SH-SY5Y (cell line): ENCODE results near the gene CLCN7.

ENCODE experiments used
- GATA2 ChIP-seq: IDR thresholded peaks from 2 replicates; pipeline ENCODE4 v1.6.1; 2011; ENCODE audit warnings: mild to moderate bottlenecking, low read depth, low read length
- GATA3 ChIP-seq: IDR thresholded peaks from 2 replicates; pipeline ENCODE4 v1.6.1; 2011; ENCODE audit warnings: low read depth, mild to moderate bottlenecking, low read length, moderate library complexity

Gene CLCN7

GRCh38 chr16:1439058-1439698 is 35.6 kb downstream of the CLCN7 start:
- TF ChIP-seq GATA3 (no peak), GATA2 (no peak)

DNA sequence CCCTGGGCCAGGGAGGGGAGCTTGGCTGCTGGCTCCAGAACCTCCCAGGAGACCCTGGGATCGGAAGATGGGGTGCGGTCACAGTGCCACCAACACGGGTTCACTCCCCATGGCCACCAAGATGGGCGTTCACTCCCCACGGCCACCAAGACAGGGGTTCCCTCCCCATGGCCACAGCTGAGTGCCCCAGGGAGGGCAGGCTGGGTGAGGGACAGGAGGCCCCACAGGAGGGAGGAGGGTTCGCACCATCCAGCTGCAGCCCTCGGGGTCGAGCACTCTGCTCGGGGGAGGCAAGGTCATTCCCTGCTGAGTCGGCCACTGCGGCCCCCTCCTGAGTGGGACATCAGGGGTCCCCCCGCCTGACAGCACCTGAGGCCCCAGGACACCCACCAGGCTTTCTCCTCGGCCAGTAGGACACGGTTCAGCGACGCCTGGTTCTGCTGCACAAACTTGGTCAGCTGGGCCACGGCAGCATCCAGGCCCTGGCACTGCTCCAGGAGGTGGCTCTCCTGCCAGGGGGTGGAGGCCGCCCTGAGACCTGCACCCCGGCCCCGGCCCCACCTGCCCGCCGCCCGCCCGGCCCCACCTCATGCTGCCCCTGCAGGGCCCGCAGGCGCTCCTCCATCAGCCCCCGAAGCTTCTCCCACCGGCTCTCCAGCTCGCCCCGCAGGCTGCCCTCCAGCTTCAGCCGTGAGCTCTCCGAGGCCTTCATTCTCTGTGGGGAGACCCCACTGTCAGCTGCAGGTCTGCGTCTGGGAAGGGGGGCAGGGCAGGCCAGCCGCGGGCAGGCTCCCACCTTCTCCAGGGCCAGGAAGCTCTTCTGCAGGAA is 36.4 kb downstream of the CLCN7 start:
- TF ChIP-seq GATA2 (no peak), GATA3 (no peak)

DNA sequence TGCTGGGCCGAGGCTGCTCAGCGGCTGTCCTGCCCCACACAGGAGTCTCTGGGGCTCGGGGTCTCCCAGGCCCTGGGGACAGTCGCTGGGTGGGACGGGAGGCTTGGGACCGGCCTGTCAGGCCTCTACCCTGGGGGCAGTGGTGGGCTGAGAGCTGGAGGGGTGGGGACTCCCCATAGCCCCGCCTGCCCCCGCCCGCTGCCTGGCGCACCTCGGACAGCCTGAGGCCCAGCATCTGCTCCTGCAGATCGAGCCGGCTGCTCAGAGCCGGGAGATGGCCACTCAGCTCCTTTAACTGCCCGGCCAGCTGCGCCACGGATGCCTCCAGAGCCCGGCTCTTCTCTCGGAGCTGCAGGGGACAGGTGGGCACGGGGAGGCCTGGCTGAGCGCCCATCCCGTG is 37.2 kb downstream of the CLCN7 start:
- TF ChIP-seq GATA2: no peak
- TF ChIP-seq GATA3: no peak

DNA sequence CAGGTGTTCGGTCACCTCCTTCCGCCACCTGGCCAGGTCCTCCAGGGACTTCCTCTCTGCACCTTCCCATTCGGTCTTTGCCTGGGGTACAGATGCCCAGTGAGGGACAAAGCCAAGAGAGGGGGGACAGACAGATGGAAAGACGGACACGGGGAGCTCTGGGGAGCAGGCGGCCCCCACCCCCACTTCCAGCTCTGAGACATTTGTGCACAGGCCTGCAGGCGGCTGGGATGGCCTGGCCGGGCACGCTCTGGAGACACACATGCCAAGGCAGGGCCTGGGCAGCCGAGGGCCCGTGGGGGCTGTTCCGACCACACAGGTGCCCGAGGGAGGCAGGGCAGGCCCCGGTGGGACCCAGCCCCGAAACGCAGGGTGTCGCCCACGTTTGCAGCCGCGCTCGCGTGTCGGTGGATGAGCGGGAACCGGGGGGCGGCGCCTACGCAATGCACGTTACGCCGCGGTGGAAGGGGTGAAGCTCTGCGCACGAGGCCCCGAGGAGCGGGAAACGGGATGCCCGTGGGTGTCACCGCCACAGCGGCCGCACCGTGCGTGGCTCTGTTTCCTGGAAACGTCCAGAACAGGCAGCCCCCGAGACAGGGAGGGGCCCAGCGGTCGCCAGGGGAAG is 38.0 kb downstream of the CLCN7 start:
- no peak for TF ChIP-seq GATA2
- no peak for TF ChIP-seq GATA3

GRCh38 chr16:1435921-1436697 is 38.7 kb downstream of the CLCN7 start:
- TF ChIP-seq GATA3 (no peak), GATA2 (no peak)

- TF ChIP-seq GATA2: no peak
- no peak for TF ChIP-seq GATA3
Observed at GRCh38 chr16:1434644-1435592, 39.9 kb downstream of the CLCN7 start.

GRCh38 chr16:1433756-1434155 is 41.1 kb downstream of the CLCN7 start:
- TF ChIP-seq GATA3: no peak
- TF ChIP-seq GATA2: no peak

GRCh38 chr16:1433263-1433560 is 41.6 kb downstream of the CLCN7 start:
- TF ChIP-seq GATA3: no peak
- no peak for TF ChIP-seq GATA2

DNA sequence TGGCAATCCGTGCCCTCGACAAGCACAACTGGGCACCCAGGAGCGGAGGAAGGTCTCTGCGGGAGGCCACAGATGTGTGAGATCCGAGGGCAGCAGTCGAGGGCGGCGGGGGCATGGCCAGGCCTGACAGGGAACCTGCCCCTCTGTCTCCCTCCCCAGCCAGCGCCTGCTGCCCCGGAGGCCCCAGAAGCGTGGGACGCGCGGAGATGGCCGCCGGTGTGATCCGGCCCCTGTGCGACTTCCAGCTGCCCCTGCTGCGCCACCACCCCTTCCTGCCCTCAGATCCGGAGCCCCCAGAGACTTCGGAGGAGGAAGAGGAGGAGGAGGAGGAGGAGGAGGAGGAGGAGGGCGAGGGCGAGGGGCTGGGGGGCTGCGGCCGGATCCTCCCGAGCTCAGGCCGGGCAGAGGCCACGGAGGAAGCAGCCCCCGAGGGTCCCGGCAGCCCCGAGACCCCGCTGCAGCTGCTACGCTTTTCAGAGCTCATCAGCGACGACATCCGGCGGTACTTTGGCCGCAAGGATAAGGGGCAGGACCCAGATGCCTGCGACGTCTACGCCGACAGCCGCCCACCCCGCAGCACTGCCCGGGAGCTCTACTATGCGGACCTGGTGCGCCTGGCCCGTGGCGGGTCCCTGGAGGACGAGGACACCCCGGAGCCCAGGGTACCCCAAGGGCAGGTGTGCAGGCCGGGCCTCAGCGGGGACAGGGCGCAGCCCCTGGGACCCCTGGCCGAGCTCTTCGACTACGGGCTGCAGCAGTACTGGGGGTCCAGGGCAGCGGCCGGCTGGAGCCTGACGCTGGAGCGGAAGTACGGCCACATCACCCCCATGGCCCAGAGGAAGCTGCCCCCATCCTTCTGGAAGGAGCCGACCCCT is 42.2 kb downstream of the CLCN7 start:
- no peak for TF ChIP-seq GATA2
- TF ChIP-seq GATA3: no peak

GRCh38 chr16:1431497-1432270 is 43.1 kb downstream of the CLCN7 start:
- TF ChIP-seq GATA3: no peak
- TF ChIP-seq GATA2: no peak

DNA sequence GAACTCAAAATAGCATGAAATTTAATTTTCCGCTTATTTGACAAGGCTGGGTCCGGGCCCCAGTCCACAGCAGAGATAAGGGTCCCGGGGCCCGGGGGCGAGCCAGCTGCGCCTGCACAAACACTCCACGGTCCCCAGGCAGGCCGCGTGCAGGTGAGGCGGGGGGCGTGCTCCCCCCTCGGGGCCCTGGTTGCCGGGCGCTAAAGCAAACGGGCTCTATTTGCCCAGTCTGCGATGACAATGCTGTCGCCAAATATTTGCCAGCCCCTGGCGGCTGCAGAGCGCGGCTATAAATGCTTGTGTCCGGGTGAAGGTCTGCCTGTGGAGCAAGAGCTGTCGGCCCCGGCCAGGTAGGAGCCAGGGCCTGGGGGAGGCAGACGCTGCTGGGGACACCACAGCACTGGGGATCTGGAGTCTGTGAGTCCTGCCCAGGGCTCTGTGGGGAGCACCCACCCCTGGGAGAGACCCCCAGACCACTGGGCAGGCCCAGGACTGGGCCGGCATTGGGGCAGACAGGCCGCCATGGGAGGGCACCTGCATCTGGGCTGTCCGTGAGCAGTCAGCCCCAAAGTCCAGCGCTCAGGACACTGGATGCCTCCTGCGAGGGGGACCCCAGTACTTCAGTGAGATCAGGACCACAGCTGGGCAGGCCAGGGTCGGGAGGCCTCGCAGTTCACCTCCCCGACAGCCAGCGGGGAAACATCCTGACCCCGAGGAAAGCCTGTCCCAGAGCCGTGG is 43.9 kb downstream of the CLCN7 start, which contains the start of gene PERCC1:
Gene PERCC1, plus strand, starts transcription at position 320 of the 738 bp plus-strand sequence. CDS start 1,516 bp downstream, outside the sequence.
- TF ChIP-seq GATA2: peak; percentile 75
- TF ChIP-seq GATA3: no peak
